Left hindlimb (tissue), 1 donor: Measurements from ENCODE around the gene LINGO3.
A peak's percentile ranks its signal among the peaks of the same experiment; 100 is the strongest.
"Not testable (repeated sequence)": the region's sequence is repeated elsewhere in the genome, so short reads cannot be mapped to it uniquely, and the experiment has no call there.

Source experiments
- DNase-seq: peaks from one replicate; pipeline ENCODE4 v3.0.0-alpha.2; 2018

LINGO3 gene, protein sequence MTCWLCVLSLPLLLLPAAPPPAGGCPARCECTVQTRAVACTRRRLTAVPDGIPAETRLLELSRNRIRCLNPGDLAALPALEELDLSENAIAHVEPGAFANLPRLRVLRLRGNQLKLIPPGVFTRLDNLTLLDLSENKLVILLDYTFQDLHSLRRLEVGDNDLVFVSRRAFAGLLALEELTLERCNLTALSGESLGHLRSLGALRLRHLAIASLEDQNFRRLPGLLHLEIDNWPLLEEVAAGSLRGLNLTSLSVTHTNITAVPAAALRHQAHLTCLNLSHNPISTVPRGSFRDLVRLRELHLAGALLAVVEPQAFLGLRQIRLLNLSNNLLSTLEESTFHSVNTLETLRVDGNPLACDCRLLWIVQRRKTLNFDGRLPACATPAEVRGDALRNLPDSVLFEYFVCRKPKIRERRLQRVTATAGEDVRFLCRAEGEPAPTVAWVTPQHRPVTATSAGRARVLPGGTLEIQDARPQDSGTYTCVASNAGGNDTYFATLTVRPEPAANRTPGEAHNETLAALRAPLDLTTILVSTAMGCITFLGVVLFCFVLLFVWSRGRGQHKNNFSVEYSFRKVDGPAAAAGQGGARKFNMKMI

DNA sequence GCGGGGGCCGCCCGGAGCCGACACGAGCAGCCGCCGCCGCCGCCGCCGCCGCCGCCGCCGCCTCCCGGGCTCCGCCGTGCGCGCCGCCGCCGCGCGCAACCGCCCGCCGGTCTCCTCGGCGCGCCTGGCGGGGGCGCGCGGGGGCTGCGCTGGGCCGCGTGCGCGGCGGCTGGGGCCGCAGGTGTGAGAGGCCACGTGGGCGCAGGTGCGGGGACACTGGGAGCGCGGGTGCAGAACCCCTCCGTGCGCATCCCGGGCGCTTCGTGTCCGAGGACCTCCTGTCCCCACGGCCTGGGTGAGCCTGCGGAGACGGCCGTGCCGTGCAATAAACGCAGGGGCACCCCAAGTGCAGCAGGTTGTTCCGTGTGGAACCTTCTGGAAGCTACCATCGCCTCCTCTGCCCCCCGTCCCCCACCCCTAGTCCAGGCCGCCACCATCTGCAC, at the start of gene LINGO3:
Gene LINGO3 (minus strand): TSS at position 41 of the 443 bp plus-strand sequence. CDS start 16,378 bp downstream, outside the sequence.
- no peak for DNase-seq

DNA sequence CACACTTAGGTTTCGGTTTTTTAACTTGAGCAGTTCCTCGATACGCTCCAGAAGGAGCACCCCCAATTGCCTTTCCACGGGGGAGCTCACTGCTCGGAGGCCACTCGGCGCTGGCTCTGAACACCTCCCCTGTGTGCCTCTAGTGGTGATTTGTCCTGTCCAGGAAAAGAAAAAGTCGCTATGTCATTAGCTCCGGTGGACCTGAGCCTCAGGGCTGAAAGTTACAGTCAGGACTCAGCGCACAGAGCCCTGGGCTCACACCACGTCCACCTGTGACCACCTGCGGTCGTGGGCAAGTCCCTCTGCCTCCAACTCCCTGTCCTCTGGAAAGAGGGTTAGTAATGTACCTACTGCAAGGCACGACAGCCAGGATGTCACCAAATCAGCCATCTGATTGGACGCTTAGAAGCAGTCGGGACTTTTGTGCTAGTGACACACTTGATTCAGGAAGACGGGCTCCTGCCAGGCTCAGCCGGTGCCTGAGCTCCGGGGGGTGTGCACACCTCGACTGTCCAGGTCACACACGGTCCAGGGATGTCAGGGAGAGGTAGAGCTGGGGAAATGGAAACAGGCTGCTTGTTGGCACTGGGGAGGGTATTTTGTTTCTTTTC, 48.2 kb upstream of the LINGO3 start:
- DNase-seq = no peak

DNA sequence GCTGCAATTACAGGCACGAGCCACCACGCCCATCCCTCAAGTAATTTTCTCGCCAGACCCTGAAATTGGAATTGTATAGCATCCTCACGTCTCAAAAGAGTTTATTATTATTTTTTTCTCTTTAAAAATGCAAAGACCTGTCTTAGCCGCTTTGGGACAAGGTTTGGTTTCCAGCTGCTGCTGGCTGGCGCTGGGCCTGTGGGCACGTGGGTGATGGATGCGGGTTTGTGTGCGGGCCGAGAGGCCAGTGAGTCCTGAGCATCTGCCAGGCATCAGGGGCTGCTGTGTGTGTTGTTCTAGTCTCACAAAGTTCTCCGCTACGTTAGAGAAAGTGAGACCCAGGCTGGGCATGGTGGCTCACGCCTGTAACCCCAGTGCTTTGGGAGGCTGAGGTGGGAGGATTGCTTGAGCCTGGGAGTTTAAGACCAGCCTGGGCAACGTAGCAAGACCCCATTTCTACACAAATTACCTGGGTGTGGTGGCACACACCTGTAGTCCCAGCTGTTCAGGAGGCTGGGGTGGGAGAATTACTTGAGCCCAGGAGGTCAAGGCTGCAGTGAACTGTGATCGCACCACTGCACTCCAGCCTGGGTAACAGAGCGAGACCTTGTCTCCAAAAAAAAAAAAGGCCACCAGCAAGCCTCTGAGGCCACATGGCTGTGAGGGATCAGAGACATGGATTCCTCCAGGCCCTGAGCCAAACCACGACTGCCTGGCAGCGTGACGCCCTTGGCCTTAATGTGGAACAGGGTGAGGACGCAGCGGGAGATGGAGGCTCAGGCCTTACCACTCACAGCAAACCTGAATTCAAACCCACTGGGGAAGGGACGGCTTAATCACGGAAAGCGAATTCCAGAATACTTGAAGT, 47.4 kb upstream of the LINGO3 start:
- DNase-seq = peak; percentile 40

GRCh38 chr19:2354670-2355069, 46.7 kb upstream of the LINGO3 start:
- no peak for DNase-seq

GRCh38 chr19:2353887-2354592, 46.1 kb upstream of the LINGO3 start:
- no peak for DNase-seq

DNA sequence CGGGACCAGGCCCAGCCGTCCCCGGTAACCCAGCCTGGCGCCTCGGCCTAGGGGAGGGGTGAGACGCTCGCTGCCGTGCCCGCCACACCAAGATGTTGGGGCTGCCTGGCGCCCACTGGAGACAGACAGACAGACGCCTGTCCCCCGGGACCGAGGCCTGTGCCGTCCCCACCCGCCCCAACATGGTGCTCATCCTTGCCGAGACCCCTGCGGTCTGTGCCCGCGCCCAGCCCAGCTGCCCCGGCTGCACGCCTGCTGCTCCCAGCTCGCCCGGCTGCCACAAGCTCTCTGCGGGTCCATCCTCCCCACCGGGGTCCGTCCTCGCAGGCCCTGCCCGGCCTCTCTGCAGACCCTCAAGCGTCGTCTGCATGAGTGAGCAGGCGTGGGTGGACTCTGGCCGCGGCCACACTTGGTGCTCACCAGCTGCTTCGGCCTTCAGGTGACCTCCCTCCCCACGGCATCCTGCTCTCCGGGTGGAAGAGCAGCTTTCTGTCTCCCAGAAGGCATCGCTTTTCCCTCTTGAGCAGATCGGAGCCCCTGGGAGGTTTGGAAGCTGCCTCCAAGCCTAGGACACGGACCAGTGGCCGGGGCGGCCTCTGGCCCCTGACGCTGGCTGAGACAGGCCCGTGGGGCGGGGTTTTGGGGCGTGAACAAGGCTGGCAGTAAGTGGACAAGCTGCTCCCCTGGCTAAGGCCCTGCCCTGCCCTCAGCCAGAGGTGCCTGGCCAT, 45.4 kb upstream of the LINGO3 start:
- no peak for DNase-seq

DNA sequence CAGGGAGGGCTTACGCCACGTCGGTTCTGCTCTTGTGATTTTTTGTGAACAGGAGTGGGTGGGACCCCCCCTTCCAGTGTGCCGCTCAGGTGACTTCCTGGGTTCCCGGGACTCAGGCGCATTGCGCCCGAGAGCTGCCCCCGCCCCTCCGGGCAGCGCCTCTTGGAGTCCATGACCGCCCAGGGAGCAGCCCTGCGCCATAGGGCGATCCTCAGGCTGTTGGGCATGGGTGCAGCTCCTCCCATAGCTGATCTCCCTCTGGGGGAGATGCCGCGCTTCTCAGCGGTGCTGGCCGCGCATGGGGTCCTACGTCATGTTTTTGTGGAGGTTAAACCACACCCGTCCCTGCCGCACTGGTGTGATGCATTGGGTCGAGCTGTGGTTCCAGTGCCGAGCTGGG, 44.2 kb upstream of the LINGO3 start:
- DNase-seq = no peak

DNA sequence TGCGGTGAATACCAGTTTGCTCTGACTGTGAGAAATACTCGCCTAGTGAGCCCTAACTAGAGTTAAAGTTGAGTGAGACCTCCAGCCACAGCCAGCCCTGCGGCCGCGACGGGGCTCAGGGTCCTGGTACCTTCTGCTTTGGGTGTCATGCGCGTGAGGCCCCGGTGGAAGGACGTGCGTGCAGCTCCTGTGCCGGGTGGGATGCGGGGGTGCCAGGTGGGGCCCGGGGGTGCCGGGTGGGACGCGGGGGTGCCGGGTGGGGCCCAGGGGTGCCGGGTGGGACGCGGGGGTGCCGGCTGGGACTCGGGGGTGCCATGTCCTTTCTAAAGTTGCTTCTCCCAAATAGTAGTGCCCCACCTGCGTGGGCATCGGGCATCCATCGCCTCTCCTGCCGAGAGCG, 43.6 kb upstream of the LINGO3 start:
- no peak for DNase-seq

DNA sequence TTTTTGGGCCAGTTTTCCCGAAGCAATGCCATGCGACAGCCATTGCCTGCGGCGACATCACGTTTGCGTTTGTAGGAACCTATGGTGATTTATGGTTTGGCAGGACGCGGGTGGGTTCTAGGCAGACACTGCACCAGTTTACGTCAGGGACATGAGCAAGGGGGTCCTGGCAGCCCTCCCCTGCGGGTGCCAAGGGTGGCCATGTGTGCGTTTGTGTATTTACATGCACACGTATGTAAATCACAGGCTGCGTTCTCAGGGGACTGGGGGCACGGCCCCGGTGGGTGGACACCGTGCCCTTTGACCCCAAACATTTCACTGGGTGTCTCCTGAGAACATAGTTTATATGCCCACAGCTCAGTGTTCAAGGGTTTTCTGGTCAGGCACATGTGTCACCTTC, 42.7 kb upstream of the LINGO3 start:
- no peak for DNase-seq

GRCh38 chr19:2349818-2350217, 41.9 kb upstream of the LINGO3 start:
- DNase-seq = not testable (repeated sequence)

GRCh38 chr19:2345794-2346663, 38.1 kb upstream of the LINGO3 start:
- DNase-seq = no peak

DNA sequence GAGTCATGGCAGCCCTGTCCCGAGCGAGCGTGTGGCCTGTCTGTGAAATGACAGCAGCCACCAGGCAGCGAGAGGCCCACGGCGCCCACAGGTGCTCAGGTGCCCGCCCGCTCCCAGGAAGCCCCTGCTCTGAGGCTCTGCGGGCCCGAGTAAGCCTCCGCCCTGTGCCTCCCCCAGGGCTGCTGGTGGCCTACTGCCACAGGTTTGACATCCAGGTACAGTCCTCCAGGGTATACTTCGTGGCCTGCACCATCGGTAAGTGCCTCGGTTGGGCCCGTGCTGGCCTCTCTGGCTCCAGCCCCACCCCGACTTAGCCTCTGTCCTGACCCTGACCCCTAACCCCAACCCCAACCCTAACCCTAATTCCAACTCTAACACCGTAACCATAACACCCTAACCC, 37.1 kb upstream of the LINGO3 start:
- DNase-seq = no peak

DNA sequence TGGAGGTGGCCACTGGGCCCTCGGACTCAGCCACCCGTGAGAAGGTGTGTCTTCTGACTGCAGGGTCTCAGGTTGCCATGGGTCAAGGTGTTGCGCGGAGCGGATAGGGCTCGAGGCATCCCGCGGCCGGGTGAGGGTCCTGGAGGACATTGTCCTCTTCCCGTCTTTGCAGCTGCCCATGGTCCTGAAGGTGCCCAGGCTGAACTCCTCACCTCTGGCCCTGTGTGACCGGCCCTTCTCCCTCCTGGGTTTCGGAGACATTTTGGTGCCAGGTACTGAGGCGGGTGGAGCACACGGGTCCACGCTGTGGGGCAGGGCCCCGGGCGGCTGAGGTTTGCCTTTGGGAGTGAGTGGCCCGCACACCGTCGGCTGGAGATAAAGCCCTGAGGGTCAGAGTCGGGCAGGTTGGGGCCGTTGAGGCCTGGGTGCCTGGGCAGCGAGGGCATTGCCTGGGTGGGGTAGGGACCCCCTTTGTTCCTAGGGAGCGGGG, 36.5 kb upstream of the LINGO3 start:
- DNase-seq = no peak

DNA sequence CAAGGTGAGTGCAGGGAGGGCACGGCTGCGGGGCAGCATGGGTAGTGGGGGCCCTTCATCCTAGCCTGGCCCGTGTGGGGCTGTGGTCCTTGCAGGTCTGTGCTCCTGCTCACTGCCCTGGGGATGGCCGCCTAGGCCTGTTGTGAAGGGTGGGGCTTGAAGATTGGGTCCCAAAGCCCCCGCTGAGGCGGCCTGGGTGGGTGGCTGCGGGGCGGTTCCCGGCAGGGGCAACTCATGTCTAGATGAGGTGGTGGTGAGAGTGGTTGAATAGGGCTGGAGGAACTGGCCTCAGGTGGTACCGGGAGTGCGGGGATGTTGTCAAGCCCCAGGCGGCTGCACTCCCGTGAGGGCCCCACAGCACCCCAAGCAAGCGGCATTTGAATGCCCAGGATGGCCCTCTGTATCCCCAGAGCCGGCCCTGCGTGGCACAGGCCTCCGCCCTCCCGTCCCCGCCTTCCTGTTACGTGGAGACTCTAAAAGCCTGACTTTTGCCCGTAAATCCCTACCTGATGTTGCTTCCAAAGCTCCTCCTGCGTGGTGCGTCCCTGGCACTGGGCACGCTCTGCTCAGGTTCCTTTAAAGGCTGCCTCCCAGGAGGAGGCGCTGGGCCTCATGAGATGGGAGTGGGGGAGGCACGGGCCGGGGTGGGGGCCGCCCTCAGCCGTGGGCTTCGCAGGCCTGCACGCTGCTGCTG, 35.5 kb upstream of the LINGO3 start:
- DNase-seq = no peak

GRCh38 chr19:2342656-2343288, 34.8 kb upstream of the LINGO3 start:
- DNase-seq = no peak

DNA sequence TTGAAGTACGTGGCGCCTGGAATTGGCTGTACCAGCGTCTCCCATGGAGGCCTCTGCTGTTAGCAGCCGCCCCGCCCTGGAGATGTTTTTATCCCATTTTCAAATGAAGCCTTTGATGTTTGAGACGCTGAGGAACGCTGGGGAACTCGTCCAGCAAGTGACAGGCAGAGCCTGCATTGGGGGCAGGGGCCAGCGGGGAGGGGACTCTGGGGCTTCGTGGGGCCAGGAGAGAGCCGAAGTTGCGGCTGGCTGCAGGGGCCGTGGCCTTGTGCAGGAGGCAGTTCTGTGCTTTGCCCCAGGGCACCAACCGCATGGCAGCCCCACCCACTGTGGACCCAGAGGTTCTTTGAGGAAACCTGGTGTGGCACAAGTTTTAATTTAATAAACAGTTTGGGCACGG, 34.0 kb upstream of the LINGO3 start:
- DNase-seq = no peak

GRCh38 chr19:2341244-2341751, 33.3 kb upstream of the LINGO3 start:
- DNase-seq = no peak

GRCh38 chr19:2340496-2341243, 32.7 kb upstream of the LINGO3 start:
- DNase-seq = no peak
